Islet precursor cell (in vitro differentiated cells): ENCODE measurements around the gene IMMP2L.

Experiments used
- DNase-seq: peaks from one replicate; pipeline ENCODE4 v3.0.0-alpha.2; 2018

The IMMP2L gene

DNA sequence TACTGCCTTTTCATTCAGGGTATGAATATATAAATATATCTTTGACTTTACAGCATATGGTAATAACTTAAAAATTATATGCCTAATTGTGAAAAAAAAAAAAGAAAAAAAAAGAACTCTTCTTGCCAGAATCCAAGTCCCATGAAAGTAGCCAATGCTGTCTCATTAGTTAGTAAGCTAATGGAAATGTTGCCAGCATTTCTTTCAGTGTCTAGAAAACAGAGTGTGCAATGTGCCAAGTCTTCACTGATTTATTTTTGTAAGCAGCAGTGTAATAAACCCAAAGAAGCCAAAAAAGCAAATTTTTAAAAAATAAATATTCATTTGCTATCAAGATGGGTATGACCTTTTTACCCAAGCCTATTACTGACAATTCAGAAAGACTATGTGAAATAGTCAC, 502.5 kb downstream of the IMMP2L start:
- no peak for DNase-seq

DNA sequence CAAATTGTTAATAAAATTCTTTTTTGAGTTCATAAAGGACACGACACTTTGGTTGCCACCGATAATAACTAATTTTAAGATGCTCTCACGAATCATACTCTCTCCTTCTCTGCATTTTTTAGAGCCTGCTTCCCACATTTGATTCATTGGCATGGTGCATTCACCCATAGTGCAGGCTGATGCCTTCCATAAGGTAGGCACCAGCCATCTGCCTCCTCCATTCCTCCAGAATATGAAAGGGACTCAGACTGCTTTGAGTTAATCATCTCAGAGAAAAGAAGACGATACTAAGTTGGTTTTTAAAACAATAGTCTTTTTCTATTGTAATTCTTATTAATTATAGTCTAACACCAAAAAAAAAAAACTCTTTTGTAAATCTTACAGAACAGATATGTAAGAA, 505.2 kb downstream of the IMMP2L start:
- DNase-seq: no peak

DNA sequence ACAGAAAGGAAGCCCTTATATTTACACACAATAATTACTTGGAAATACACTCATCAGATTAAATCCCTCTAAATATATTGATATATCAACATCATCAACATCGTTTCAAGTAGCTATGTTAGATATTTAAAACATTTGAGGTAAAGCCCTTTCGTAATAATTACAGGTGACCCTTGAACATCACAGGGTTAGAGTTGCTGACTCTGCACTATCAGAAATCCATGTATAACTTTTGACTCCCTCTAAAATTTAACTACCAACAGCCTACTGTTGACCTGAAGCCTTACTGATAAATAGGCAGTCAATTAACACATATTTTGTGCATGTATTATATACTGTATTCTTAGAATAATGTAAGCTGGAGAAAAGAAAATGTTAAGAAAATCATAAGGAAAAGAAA, 505.9 kb downstream of the IMMP2L start:
- no peak for DNase-seq

DNA sequence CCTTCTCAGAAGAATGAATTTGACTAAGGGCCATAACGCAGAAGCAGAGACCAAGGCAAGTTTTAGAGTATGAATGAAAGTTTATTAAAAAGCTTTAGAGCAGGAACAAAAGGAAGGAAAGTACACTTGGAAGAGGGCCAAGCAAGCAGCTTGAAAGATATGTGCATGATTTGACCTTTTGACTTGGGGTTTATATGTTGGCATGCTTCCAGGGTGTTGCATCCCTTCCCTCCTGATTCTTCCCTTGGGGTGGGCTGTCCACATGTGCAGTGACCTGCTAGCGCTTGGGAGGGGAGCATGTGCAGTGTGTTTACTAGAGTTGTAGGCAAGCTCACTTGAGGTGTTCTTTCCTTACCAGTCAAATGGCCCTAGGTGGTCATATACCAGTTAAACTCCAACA, 509.3 kb downstream of the IMMP2L start:
- DNase-seq: no peak

- DNase-seq: no peak
Measured at GRCh38 chr7:111051832-111052231, 510.5 kb downstream of the IMMP2L start.

DNA sequence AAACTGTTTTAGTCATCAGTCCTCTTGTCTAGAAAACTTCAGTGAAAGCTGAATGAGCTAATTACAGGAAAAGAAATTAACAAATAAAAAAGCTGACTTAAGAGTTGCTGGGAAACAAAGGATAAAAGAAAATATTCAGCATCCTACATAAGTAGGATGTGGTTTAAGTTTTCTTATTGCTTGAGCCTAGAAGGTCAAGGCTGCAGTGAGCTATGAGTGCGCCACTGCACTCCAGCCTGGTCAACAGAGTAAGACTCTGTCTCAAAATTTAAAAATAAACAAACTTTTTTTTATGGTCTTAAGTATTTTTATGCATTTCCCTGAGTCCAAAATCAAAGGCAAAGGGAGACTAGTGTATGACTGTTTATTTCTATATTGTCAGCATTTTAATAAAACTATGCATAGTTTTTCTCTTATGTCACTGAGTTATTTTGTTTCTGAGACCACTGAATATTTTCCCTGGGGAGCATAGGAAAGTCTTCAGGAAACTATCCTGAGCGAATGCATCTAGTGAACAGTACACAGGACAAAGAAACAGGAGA, 511.3 kb downstream of the IMMP2L start:
- DNase-seq: no peak

DNA sequence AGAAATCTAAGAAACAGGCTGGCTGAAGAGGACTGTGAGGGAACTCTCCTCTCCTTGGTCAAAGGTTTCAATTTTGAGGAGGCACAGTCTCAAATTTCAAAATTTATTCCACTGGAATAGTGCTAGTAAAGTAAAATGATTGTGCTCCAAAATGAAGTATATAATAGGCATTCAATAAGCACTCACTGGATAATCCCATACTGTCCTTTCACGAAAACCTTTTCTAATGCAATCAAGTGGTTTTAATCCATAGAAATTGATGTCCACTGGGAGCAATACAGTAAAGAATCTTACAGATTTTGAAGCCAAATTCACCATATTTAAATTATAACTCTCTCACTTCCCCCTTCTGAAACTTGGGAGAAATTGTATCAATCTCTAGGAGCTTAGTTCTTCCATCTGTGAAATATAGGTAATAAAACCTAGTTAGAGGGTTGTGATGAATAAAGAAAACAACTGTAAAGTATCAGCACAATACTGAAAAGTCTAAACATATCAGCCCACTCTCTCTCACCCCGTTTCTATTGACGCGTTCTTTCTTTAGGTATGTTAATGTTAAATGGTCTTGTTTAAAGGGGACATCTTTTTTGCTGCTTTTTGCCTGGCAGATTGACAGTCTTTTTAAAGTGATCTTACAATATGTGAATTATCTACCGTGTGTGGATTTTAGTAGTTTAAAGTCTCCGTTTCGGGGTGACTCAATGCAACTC, 512.2 kb downstream of the IMMP2L start:
- no peak for DNase-seq

DNA sequence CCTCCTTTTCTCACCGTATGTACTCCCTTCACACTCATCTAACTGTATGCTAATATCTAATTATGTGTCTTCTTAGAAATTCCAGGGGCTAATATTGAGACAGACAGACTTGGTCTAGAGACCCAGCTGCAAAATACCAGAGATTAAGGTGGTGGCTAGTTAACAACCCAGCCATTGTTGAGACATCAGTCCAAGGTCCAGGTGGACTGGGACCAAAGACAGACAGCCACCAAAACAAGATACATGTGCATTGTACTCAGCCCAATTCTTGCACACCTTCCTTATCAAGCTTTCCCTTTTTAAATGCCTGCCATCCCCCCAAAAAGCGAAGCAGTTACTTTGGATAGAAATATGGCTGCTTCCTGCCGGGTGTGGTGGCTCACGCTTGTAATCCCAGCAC, 514.7 kb downstream of the IMMP2L start:
- no peak for DNase-seq

GRCh38 chr7:111045449-111045848, 516.8 kb downstream of the IMMP2L start:
- no peak for DNase-seq

DNA sequence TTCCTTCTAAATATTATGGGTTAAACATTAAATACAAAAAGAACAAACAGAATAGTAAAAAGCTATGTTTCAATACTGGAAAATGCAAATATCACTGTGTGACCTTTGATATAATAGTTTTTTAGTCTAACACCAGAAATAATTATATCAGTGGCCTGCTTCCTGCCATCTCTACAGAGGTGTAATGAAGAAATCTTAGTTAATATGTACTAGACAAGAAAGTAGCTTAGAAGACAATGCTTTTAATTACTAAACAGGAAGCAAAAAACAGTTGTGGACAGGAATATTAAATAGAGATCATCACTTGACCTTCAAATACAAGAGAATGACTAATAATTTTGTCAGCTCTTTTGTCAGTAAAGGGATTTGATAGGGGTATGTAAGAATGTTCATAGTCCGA, 518.7 kb downstream of the IMMP2L start:
- DNase-seq: no peak

DNA sequence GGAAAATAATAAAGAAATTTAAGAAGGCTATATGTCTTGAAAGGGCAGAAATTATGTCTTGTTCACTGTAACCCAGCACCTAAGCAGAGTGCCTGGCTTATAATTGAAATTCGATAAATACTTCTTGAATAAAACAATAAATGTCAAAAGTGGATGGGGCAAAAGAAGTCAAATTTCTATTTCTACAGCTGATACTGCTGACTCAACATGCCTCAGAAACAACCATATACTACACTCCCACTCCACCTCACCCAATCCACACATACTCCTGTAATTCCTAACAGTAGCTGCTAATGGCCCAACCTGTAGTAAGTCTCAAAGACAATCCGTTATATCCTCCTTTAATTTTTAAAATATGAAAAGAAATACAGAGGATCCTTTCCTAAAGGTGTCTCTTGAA, 519.5 kb downstream of the IMMP2L start:
- DNase-seq: no peak

DNA sequence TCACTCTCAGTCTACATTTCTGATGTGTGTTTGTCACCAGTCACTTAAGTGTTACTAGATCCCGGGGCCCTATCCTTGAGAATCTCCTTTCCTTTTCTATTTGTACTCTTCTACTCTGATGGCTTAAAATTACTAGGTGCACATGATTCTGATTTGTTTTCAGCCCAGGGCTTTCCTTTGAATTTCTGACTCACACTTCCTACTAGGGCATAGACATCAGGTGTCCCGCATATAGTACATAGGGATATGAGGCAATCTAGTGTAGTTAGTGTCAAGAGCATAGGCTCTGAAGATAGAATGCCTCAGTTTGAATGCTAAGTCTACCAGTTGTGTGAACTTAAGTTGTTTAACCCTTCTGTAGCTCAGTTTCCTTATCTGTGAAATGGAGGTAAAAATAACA, 520.7 kb downstream of the IMMP2L start:
- no peak for DNase-seq

DNA sequence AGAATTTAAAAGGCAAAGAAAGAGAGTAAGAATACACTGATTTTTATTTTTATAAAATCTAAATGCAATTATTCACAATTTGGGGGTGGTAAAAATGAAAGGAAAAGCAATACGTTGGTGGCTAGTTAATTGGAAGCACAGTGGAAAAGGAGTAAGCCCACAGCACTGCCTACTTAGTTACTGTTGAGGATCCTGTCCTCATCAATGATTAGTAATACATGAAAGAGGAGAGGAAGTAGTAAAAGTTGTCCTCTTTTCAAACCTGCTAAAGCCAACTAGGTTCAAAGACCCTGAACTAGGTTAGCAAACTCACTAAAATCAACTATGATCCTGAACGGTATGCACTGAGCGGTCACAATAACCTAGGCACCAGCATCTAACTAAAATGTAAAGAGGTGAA, 524.1 kb downstream of the IMMP2L start:
- DNase-seq: no peak

GRCh38 chr7:111031916-111032315, 530.4 kb downstream of the IMMP2L start:
- DNase-seq: no peak

DNA sequence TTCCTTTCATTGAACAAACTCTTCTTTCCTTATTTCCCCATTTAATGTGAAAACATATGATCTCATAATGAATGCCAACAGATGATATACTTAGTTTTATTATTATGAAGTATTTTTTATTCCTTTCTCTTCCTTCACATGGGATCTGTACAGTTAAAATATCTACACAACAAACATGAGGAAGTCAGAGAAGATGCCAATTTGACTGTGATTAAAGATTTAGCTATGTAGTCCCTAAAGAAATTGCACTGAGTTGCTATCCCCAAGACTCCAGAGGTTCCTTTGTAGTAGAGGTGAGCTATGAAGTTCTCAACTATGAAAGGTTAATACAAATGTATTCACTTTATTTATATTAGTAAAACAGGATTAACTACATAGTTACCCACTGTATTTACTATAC, 532.0 kb downstream of the IMMP2L start:
- DNase-seq: no peak

GRCh38 chr7:111029574-111030251, 532.6 kb downstream of the IMMP2L start:
- no peak for DNase-seq

DNA sequence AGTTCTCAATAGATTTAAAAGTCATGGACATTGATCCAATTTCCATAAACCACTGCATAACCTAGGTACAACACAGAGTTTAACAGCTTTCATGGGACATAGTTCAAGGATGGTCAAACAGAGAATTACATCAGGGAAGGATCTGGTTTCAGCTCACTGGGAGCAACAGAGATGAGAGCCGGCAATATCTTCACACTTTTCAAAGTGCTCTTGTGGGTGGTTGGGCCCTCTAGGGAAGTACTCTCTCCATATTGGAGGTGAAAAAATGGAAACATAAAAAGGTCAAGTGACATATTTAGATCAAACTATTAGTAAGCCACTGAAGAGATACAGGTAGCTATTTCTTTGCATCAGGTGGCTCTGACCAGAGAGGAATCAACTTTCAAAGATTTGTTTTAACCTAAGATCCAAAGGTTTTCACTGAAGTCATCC, 533.1 kb downstream of the IMMP2L start:
- DNase-seq: no peak

- no peak for DNase-seq
Measured at GRCh38 chr7:111027396-111027795, 534.9 kb downstream of the IMMP2L start.

- no peak for DNase-seq
Measured at GRCh38 chr7:111026806-111027205, 535.5 kb downstream of the IMMP2L start.

DNA sequence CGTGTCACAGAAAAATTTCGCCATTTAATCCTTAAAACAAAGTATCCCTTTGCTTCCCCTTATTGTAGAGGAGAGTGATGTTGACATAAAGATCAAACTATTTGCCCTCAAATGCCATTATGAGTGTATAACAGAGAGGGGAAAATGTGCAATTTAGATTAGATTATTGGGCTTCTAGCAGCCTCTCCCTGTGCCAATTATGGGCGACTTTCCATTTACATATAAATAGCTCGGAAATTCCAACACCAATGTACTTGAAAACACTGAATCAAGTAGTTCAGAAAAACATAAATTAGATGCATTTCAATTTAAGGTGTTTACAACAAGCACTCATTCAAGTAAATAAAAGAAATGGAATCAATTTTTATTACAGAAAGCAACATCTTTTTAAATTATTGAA, 535.9 kb downstream of the IMMP2L start:
- no peak for DNase-seq

- no peak for DNase-seq
Measured at GRCh38 chr7:111025006-111025405, 537.3 kb downstream of the IMMP2L start.

- DNase-seq: no peak
Measured at GRCh38 chr7:111018960-111019736, 543.1 kb downstream of the IMMP2L start.

- no peak for DNase-seq
Measured at GRCh38 chr7:111018447-111018846, 543.8 kb downstream of the IMMP2L start.

DNA sequence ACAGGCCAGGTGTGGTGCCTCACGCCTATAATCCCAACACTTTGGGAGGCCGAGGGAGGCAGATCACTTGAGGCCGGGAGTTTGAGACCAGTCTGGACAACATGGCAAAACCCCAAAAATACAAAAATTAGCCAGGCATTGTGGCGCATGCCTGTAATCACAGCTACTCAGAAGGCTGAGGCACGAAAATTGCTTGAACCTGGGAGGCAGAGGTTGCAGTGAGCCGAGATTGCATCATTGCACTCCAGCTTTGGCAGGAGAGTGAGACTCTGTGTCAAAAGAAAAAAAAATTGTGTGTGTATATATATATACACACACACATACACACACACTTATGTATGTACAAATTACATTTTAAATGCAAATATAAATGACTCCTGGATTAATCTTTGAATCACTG, 548.2 kb downstream of the IMMP2L start:
- DNase-seq: no peak
